IMR-90 (cell line): ENCODE results near the gene TARBP2. TPM values are rescaled to one million over a fixed set of nuclear protein-coding genes. Genes with fewer than 3 reads are reported as not detected.

Experiments
- ATAC-seq: fragments of 200-7000 bp; cut with Tn5 transposase; 2 replicates; pipeline ENCODE4 v1.9.1; 2020; ENCODE audit warnings: low read depth, mild to moderate bottlenecking, moderate library complexity
- BruUV-seq: library from RNA; stranded (reverse); fragments of 400-500 nt; replicated peaks from 2 replicates; lab custom pipeline; 2021; lab: Mats Ljungman, UMichigan
- CTCF ChIA-PET: fragments of 300-600 bp; formaldehyde crosslinking; extraction: SDS; loops from one replicate; lab custom pipeline; 2021; ENCODE audit warnings: antibody characterized with exemption; lab: Yijun Ruan, JAX
- POLR2A ChIA-PET: fragments of 300-600 bp; sonication (Branson Sonifier 250); formaldehyde crosslinking; loops from one replicate; lab custom pipeline; 2022; ENCODE audit warnings: antibody characterized with exemption; ENCODE audit not compliant: unreplicated experiment; lab: Charles Lee
- DNase-seq: peaks from one replicate; pipeline ENCODE4 v3.0.0; 2013
- H2AFZ ChIP-seq: replicated peaks from 2 replicates; pipeline ENCODE3; 2013; ENCODE audit warnings: low read length, mild to moderate bottlenecking; ENCODE audit not compliant: poor library complexity
- H2AK5ac ChIP-seq: 2 replicates; pipeline ENCODE4 v1.6.1; 2013; ENCODE audit warnings: low read depth, low read length, inconsistent platforms
- H2AK9ac ChIP-seq: replicated peaks from 2 replicates; pipeline ENCODE3; 2013; ENCODE audit warnings: mild to moderate bottlenecking, low read depth, low read length, moderate library complexity; ENCODE audit not compliant: poor library complexity
- H2BK120ac ChIP-seq: 2 replicates; pipeline ENCODE4 v1.6.1; 2013; ENCODE audit warnings: low read depth, low read length, inconsistent platforms
- H2BK15ac ChIP-seq: 3 replicates; pipeline ENCODE4 v1.6.1; 2013; ENCODE audit warnings: low read depth, low read length, inconsistent platforms
- H2BK20ac ChIP-seq: 2 replicates; pipeline ENCODE4 v1.6.1; 2013; ENCODE audit warnings: low read depth, mild to moderate bottlenecking, inconsistent platforms, low read length, moderate library complexity
- H2BK5ac ChIP-seq: 2 replicates; pipeline ENCODE4 v1.6.1; 2013; ENCODE audit warnings: mild to moderate bottlenecking, low read depth, low read length, inconsistent platforms; ENCODE audit not compliant: poor library complexity, severe bottlenecking
- H3K14ac ChIP-seq: replicated peaks from 2 replicates; pipeline ENCODE4 v1.6.1; 2013; ENCODE audit warnings: low read depth, low read length, inconsistent platforms
- H3K18ac ChIP-seq: 2 replicates; pipeline ENCODE4 v1.6.1; 2013; ENCODE audit warnings: low read depth, low read length, control low read depth
- H3K23ac ChIP-seq: 2 replicates; pipeline ENCODE4 v1.6.1; 2013; ENCODE audit warnings: low read depth, low read length, inconsistent platforms
- H3K27ac ChIP-seq: 2 replicates; pipeline ENCODE4 v1.5.1; 2013; ENCODE audit warnings: mild to moderate bottlenecking, control low read depth, low read length; ENCODE audit not compliant: insufficient read depth
- H3K27me3 ChIP-seq: 2 replicates; pipeline ENCODE4 v1.6.1; 2013; ENCODE audit warnings: low read length; ENCODE audit not compliant: control insufficient read depth, insufficient read depth
- H3K36me3 ChIP-seq: 2 replicates; pipeline ENCODE4 v1.6.1; 2013; ENCODE audit warnings: low read length, mixed read lengths; ENCODE audit not compliant: control insufficient read depth, insufficient read depth
- H3K4ac ChIP-seq: 2 replicates; pipeline ENCODE4 v1.6.1; 2013; ENCODE audit warnings: low read depth, low read length, inconsistent platforms
- H3K4me1 ChIP-seq: 2 replicates; pipeline ENCODE4 v1.6.1; 2013; ENCODE audit warnings: low read length, mixed read lengths; ENCODE audit not compliant: control insufficient read depth, insufficient read depth
- H3K4me2 ChIP-seq: 2 replicates; pipeline ENCODE4 v1.6.1; 2013; ENCODE audit warnings: low read depth, mild to moderate bottlenecking, control low read depth, low read length, moderate library complexity
- H3K4me3 ChIP-seq: 2 replicates; pipeline ENCODE4 v1.5.1; 2013; ENCODE audit warnings: low read depth, mild to moderate bottlenecking, control low read depth, low read length, moderate library complexity; ENCODE audit not compliant: insufficient read depth
- H3K56ac ChIP-seq: 2 replicates; pipeline ENCODE4 v1.6.1; 2013; ENCODE audit warnings: low read length, inconsistent platforms; ENCODE audit not compliant: insufficient read depth; ENCODE audit errors: extremely low read depth
- H3K79me1 ChIP-seq, 2 experiments: 2 replicates each; pipeline ENCODE4 v1.6.1; 2013; ENCODE audit warnings: low read length in 2 of 2, inconsistent platforms in 1 of 2, low read depth in 1 of 2
- H3K9ac ChIP-seq: 2 replicates; pipeline ENCODE4 v1.6.1; 2013; ENCODE audit warnings: low read depth, low read length, control low read depth
- H3K9me1 ChIP-seq: 2 replicates; pipeline ENCODE4 v1.6.1; 2013; ENCODE audit warnings: low read length, inconsistent platforms; ENCODE audit not compliant: insufficient read depth
- H3K9me3 ChIP-seq: 2 replicates; pipeline ENCODE4 v1.6.1; 2013; ENCODE audit warnings: low read length; ENCODE audit not compliant: control insufficient read depth, insufficient read depth
- H4K20me1 ChIP-seq: 2 replicates; pipeline ENCODE4 v1.6.1; 2013; ENCODE audit warnings: low read length, inconsistent platforms; ENCODE audit not compliant: insufficient read depth
- H4K5ac ChIP-seq: 2 replicates; pipeline ENCODE4 v1.6.1; 2013; ENCODE audit warnings: mild to moderate bottlenecking, low read depth, low read length, control low read depth
- H4K8ac ChIP-seq, 2 experiments: 2 replicates each; pipeline ENCODE4 v1.6.1; 2013; ENCODE audit warnings: low read depth in 2 of 2, low read length in 2 of 2, control low read depth in 1 of 2, inconsistent platforms in 1 of 2
- H4K91ac ChIP-seq: 2 replicates; pipeline ENCODE4 v1.6.1; 2013; ENCODE audit warnings: low read depth, low read length, inconsistent platforms; ENCODE audit not compliant: insufficient read depth
- CEBPB ChIP-seq: IDR thresholded peaks from 2 replicates; pipeline ENCODE4 v1.6.1; 2012; ENCODE audit warnings: low read depth, low read length, improper control_type of control experiment
- CHD1 ChIP-seq: IDR thresholded peaks from 2 replicates; pipeline ENCODE4 v1.6.1; 2012; ENCODE audit warnings: low read depth, low read length, improper control_type of control experiment
- FOS ChIP-seq: fragments of 150-350 bp; IDR thresholded peaks from 2 replicates; pipeline ENCODE4 v1.6.1; 2016; ENCODE audit warnings: low read depth, low read length
- MAFK ChIP-seq: IDR thresholded peaks from 2 replicates; pipeline ENCODE4 v1.6.1; 2012; ENCODE audit warnings: low read depth, low read length, improper control_type of control experiment
- RCOR1 ChIP-seq: IDR thresholded peaks from 2 replicates; pipeline ENCODE4 v1.6.1; 2012; ENCODE audit warnings: mild to moderate bottlenecking, low read length, improper control_type of control experiment; ENCODE audit not compliant: insufficient replicate concordance
- WGBS, 2 experiments: methylation state at CpG; one replicate each; pipeline versions ENCODE4 v1.1.5 to v1.1.7; 2013; ENCODE audit warnings: missing lambda C conversion rate in 2 of 2; ENCODE audit not compliant: insufficient read length in 1 of 2; ENCODE audit errors: extremely low coverage in 2 of 2; 5-methylcytosine and 5-hydroxymethylcytosine counted together
- dilution Hi-C: fragments of 300-500 bp; cut with HindIII; formaldehyde crosslinking; loops from one replicate; pipeline ENCODE4 v1.14.3; 2018; ENCODE audit warnings: low sequenced_read_pairs; ENCODE audit not compliant: unreplicated experiment
- in situ Hi-C: fragments of 300-500 bp; cut with MboI; formaldehyde crosslinking; loops from 3 replicates; pipeline ENCODE4 v1.14.3; 2019; ENCODE audit warnings: low sequenced_read_pairs, inconsistent platforms, mixed read lengths
- intact Hi-C: fragments of 100-400 bp; cut with micrococcal nuclease; formaldehyde crosslinking; loops from 2 replicates; pipeline ENCODE4 v1.10.0; 2022
- polyA plus RNA-seq, 3 experiments: library from polyadenylated mRNA; depleted of rRNA; stranded (reverse); fragments of >200 nt; gene quantifications; 2 replicates each; pipeline ENCODE4 v1.2.3, GENCODE V29; 2012; ENCODE audit warnings: low replicate concordance in 1 of 3
- total RNA-seq: library from RNA; depleted of rRNA; stranded (reverse); fragments of >200 nt; gene quantifications from 2 replicates; pipeline ENCODE4 v1.2.3, GENCODE V29; 2012
- TF ChIP-seq, protein P1 (sequence below): fragments of 150-350 bp; IDR thresholded peaks from 2 replicates; pipeline ENCODE4 v1.6.1; 2017; ENCODE audit warnings: mild to moderate bottlenecking, antibody characterized with exemption, low read length, low read depth

TARBP2 gene
- total and polyA plus RNA-seq, 2 of the 4 experiments (the other 2 are of a cell fraction): 27.4 to 46.1 TPM

DNA sequence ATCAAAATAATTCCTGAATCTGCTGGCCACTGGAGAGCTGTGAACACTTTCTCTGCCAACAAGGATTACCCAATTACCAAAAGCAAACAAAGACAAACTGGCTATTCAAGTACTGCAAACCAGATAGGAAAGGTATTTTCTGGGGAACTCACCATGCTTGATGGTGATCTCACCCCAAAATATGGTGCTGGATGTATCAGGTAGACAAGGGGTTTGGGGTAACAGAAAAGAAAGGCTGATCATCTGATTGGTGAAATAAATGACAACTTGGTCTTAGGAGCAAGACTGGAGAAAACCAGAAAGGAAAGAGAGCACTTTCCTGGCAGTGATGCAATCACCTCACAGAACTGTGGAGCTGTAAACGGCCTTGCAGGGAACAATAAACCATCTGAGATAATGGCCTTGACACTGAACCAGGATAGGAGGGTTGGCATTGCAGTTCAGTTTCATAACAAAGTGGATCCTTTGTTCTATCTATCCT is 37.2 kb downstream of the TARBP2 start:
- no peak overlapping the region for H4K8ac ChIP-seq
- peak; percentile 81 for ATAC-seq
- no peak for TF ChIP-seq RCOR1
- TF ChIP-seq MAFK: no peak
- TF ChIP-seq CHD1: no peak
- TF ChIP-seq, protein P1, sequence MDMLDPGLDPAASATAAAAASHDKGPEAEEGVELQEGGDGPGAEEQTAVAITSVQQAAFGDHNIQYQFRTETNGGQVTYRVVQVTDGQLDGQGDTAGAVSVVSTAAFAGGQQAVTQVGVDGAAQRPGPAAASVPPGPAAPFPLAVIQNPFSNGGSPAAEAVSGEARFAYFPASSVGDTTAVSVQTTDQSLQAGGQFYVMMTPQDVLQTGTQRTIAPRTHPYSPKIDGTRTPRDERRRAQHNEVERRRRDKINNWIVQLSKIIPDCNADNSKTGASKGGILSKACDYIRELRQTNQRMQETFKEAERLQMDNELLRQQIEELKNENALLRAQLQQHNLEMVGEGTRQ: no peak
- TF ChIP-seq FOS: no peak
- TF ChIP-seq CEBPB: peak; percentile 86
- DNase-seq: peak; percentile 68
- H2BK20ac ChIP-seq: no peak overlapping the region
- no peak overlapping the region for H4K5ac ChIP-seq
- no peak overlapping the region for H2BK120ac ChIP-seq
- H4K20me1 ChIP-seq: no peaks in the 10 kb centered on the region
- H2AFZ ChIP-seq: no peak overlapping the region
- intact Hi-C loops (no loop called here), in situ Hi-C loops (no loop called here), dilution Hi-C loops (no loop called here)
- no CpG with 5 or more reads among the region's 1 CpG for WGBS, 2 experiments
- no peak overlapping the region for H2AK9ac ChIP-seq
- POLR2A ChIA-PET: no interaction called here
- H3K27me3 ChIP-seq: no peaks in the 10 kb centered on the region
- H3K9me1 ChIP-seq: no peaks in the 10 kb centered on the region
- H3K23ac ChIP-seq: no peak overlapping the region
- H3K4me1 ChIP-seq: peaks cover 2% of the 10 kb centered on the region; the same call in 1 of the 2 replicates
- H2BK5ac ChIP-seq: peak overlapping the region; percentile 44
- H2BK15ac ChIP-seq: no peak overlapping the region
- no peaks in the 10 kb centered on the region for H3K9me3 ChIP-seq
- H3K27ac ChIP-seq: no peak overlapping the region; the same call in 1 of the 2 replicates
- H3K4me2 ChIP-seq: peak overlapping the region; percentile 38
- CTCF ChIA-PET: interaction anchor here (1.6 kb wide), 1 partner anchor 137 kb away, joined by 4 read pairs; the partner anchor contains the start of gene ATP5MC2
- no peak overlapping the region for H3K9ac ChIP-seq
- H3K56ac ChIP-seq: no peak overlapping the region
- peaks cover 0 to 3% of the 10 kb centered on the region in 2 experiments; a peak in 2 of 4 replicates for H3K79me1 ChIP-seq
- H4K91ac ChIP-seq: no peak overlapping the region
- H3K18ac ChIP-seq: no peak overlapping the region
- no peak overlapping the region for H3K14ac ChIP-seq
- no peak overlapping the region for H3K4me3 ChIP-seq
- no TSS peak for BruUV-seq
- no peak overlapping the region for H3K4ac ChIP-seq
- H2AK5ac ChIP-seq: no peak overlapping the region
- peaks cover 28% of the 10 kb centered on the region for H3K36me3 ChIP-seq
